IPS DF 4.7 (cell line): ENCODE measurements around the gene LRRC2.
"Not testable (repeated sequence)": the region's sequence is repeated elsewhere in the genome, so short reads cannot be mapped to it uniquely, and the experiment has no call there.

Experiments
- DNase-seq: peaks from one replicate; pipeline ENCODE4 v3.0.0-alpha.2; 2013; ENCODE audit warnings: low spot score; ENCODE audit errors: extremely low read depth

Gene LRRC2, protein sequence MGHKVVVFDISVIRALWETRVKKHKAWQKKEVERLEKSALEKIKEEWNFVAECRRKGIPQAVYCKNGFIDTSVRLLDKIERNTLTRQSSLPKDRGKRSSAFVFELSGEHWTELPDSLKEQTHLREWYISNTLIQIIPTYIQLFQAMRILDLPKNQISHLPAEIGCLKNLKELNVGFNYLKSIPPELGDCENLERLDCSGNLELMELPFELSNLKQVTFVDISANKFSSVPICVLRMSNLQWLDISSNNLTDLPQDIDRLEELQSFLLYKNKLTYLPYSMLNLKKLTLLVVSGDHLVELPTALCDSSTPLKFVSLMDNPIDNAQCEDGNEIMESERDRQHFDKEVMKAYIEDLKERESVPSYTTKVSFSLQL

DNA sequence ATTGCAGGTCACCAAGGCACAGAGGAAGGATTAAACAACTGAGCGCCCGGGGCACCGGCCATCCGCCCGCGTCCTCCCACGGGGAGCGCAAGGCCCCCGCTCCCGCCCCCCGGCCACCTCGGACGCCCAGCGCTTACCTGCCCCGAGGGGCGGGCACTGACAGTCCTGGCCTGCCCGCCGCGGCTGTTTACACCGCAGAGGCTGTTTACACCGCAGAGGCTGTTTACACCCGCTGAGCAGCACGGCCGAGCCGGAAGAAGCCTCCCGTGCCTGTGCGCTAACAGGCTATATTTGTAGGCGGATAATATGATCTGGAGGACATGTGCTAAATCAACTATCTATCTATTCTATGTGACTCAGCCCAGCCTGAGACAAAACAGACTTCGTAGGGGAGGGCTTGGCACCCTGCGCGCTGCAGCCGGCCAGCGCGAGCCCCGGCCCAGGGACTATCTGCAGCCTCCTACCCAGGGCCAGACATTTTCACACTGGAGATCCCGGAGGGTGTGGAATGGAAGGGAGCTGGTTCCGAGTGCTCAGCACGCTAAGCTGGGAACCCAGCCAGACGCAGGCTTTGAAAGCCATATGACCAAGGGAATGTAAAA is at the start of gene LRRC2:
TSS of gene LRRC2 (minus strand) at position 263 of the 602 bp plus-strand sequence. CDS start 14,711 bp downstream, outside the sequence.
- DNase-seq: no peak

DNA sequence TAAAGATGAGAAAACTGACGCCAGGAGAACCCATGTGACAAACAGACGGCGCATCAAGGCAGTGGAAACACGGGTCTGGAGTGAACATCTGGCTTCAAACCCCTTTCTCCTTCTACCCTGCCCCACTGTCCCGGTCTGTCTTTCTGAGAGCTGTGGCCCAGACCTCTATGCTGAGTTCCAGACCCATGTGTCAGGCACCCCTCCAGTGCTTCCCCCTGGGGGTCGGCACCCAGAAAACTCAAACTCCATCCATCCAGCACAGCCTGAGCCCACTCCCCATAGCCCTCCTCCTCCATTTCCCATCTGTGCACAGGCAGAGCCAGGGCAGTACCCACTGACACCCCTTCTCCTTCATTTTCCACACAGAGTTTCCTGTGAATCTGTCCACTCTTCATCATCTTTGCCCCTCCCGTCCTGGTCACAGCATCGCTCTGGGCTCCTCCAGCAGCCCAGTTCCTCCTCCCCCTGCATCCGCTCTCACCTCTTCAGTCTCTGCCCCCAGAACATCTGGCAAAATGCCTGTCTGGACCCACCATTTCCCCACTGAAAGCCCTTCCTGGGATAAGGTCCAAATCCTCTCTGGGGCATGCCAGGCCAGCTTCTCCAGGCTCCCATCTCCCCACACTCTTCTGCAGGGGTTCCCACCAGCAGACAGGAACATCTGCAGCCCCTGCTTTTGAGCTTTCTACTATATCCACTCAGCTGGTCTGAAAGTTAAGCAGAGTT is 49.1 kb upstream of the LRRC2 start:
- no peak for DNase-seq

- no peak for DNase-seq
Measured at GRCh38 chr3:46614431-46614830, 48.3 kb upstream of the LRRC2 start.

DNA sequence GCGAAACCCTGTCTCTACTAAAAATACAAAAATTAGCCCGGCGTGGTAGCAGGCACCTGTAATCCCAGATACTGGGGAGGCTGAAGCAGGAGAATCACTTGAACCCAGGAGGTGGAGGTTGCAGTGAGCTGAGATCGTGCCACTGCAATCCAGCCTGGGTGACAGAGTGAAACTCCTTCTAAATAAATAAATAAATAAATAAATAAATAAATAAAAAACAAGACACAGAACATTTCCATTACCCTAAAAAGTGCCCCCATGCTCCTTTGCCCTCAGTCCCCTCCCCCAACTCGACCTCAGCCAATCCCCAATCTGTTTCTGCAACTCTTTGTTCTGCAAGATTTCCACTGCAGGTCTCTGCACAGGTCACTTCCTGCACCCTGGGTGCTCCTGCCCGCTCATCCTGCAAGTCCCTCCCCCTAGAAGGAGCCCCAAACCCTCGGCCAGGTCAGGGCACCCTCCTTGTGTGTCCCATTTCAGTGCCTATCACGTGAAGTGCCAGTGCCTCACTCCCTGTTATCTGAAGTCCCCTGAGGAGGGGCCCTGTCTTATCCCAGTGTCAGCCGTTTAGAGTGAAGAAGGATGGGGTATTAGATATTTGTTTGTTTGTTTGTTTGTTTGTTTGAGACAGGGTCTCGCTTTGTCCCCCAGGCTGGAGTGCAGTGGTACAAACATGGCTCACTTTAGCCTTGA is 47.4 kb upstream of the LRRC2 start:
- no peak for DNase-seq

DNA sequence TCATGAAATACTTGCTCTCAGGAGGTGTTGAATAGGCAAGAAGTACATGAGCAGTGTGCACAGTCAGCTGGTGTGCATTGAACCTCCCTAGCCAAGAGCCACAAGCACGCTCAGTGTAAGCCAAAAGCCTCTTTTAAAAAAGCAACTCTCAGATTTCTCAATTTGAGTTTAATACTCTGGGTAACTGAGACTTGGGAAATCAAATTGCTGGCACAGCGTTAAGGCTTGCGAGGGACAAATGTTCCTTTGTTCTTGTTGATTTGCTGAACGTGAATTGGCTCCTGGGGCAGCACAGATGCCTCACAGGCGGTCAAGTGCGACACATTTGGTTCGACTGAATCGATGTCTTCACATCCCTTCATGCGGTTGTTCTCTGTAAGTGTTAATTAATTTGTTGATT is 46.2 kb upstream of the LRRC2 start, which contains the start of gene FAM240A:
TSS of gene FAM240A (plus strand) at position 202 of the 400 bp plus-strand sequence. CDS start at position 361, 159 bp downstream.
- DNase-seq: no peak

- no peak for DNase-seq
Measured at GRCh38 chr3:46609944-46610722, 44.0 kb upstream of the LRRC2 start.

GRCh38 chr3:46609212-46609721 is 43.2 kb upstream of the LRRC2 start:
- no peak for DNase-seq

- no peak for DNase-seq
Measured at GRCh38 chr3:46607603-46608028, 41.5 kb upstream of the LRRC2 start.

DNA sequence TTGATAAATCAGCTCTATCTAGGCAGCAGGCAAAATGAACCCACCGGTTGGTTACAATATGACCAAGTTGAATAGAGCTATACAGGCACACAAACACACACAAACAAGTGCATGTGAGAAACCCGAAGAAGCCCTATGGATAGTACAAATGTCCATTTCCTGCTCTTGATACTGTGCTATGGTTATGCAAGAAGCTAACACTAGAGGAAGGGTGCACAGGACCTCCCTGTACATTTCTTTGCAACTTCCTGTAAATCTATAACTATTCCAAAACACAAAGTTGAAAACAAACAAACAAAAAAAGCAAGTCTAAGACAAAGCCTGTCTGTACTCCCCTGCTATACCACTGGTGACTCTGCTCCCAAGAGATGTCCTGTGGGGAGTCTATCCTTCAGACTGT is 38.0 kb upstream of the LRRC2 start:
- no peak for DNase-seq

GRCh38 chr3:46603446-46604046 is 37.4 kb upstream of the LRRC2 start:
- DNase-seq: no peak

- no peak for DNase-seq
Measured at GRCh38 chr3:46599590-46599989, 33.5 kb upstream of the LRRC2 start.

DNA sequence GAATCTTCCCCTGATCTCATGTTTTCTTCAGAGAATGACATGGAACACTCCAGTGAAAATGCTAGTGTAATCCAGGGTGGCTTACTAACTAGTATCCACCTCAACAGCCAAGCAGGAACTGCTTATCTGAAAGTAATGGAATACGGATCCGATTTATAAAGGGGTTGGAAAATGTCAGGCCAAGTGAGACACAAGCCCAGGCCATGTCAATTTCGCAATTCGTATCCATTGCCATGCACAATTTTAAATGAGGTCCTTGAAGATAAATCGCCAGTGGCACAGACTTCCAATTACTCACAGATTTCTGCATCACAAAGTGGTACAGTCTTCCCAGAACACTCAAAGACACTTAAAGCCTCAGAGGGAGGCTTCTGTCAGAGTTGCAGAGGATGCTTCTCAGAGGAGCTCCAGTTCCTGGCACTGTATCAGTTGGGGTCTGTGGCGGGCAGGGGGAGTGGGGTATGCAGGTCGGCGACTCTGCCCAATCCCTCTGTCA is 29.8 kb upstream of the LRRC2 start:
- no peak for DNase-seq

DNA sequence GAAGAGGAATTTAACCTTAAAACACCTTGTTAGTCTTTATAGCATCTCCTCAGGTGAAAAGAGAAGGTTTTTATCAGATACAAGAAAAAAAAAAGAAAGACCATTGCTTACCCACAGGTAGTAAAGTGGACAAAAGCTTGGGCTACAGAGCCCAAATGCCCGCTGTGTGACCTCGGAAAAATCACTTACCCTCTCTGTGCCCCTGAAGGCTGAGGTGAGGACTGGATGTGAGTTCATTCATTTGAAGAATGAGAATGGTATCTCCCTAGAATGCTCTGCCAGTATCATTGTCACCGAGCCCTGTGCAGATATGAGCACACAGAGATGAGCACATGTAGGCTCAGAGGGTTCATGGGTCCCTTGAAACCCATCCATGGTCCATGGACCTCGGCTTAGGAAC is 28.6 kb upstream of the LRRC2 start:
- DNase-seq: no peak

- no peak for DNase-seq
Measured at GRCh38 chr3:46593979-46594378, 27.9 kb upstream of the LRRC2 start.

DNA sequence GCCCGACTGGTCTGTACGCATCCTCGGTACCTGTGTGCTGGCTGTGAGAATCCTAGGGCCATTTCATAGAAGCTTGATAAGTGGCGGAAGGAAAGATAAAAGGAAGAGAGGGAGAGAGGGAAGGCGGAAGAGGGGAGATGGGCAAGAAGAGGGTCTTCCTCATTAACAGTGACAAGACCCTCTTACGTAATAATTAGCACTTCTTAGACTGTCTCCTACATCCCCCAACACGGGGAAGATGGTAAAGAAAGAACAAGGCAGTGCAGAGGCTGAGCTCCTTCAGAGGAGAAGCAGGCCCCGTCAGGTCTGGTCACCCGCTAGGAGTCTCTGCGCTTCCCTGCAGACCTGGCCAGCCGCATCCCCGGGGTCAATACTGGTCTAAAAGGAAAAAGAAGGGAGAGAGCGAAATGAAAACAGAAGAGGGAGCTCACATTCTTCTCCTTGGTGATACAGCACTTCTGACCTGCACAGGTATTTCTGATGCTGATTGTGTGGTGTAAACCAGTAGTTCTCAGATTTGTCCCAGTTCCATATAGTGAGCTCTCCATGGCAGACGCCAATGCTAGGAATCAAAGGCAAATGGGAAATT is 27.3 kb upstream of the LRRC2 start:
- no peak for DNase-seq

DNA sequence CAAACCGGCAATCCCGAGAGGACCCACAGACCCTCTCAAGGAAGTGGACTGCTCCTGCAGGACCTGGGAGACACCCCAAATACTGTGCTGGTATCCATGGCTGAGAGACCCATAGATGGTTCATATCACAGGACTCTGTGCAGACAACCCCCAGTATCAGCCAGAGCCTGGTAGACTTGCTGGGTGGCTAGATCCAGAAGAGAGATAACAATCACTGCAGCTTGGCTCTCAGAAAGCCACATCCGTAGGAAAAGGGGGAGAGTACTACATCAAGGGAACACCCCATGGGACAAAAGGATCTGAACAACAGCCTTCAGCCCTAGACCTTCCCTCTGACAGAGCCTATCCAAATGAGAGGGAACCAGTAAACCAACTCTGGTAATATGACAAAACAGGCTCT is 21.2 kb upstream of the LRRC2 start:
- not testable (repeated sequence) for DNase-seq

GRCh38 chr3:46586738-46587246 is 20.7 kb upstream of the LRRC2 start:
- no peak for DNase-seq

DNA sequence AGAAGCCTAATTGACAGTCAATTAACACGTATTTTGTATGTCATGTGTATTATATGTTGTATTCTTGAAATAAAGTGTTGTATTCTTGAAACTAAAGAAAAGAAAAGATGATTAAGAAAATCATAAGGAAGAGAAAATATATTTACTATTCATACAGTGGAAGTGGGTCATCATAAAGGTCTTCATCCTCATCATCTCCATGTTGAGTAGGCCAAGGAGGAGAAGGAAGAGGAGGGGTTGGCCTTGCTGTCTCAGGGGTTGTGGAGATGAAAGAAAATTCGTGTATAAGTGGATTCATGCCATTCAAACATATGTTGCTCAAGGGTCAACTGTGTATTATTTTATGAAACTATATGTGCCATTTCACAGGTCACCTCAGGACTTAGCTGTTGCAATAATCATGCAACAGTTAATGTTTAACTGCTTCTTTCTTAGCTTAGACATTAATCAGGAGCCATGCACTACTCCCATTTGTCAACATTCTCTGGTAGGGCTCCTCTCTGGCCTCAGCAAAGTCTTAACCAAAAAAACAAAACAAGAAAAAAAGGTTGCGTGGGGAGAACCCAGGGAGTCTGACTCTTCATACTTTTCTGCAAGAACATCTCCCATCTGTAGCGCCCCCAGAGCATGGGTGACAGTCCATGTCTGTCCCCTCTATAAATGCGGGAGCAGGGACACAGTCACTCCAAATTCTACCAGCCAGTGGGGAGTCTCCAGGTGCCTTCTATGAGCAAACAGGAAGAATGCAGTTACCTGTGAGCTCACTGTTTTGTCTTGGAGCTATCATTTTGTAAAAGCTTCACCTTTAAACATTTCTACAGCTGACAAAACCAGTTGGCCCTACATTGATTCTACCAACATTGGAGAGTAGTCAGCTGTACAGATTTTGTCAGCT is 19.9 kb upstream of the LRRC2 start:
- DNase-seq: no peak
